Testis (tissue), 2 donors: Measurements from ENCODE around the gene INO80.

Experiments used
- POLR2A ChIP-seq: fragments of 450-650 bp; IDR thresholded peaks from one replicate; pipeline ENCODE4 v1.6.1; 2017; ENCODE audit warnings: antibody characterized with exemption, mild to moderate bottlenecking, moderate library complexity
- TF ChIP-seq, protein P1 (sequence below), 3 experiments: fragments of 450-650 bp in 2 of 3; fragments of 200-600 bp in 1 of 3; sonication (generic) in 1 of 3; IDR thresholded peaks; one replicate each; pipeline ENCODE4 v1.5.1; 2016 to 2019; ENCODE audit warnings: antibody characterized with exemption in 3 of 3, mild to moderate bottlenecking in 2 of 3, moderate library complexity in 1 of 3

DNA sequence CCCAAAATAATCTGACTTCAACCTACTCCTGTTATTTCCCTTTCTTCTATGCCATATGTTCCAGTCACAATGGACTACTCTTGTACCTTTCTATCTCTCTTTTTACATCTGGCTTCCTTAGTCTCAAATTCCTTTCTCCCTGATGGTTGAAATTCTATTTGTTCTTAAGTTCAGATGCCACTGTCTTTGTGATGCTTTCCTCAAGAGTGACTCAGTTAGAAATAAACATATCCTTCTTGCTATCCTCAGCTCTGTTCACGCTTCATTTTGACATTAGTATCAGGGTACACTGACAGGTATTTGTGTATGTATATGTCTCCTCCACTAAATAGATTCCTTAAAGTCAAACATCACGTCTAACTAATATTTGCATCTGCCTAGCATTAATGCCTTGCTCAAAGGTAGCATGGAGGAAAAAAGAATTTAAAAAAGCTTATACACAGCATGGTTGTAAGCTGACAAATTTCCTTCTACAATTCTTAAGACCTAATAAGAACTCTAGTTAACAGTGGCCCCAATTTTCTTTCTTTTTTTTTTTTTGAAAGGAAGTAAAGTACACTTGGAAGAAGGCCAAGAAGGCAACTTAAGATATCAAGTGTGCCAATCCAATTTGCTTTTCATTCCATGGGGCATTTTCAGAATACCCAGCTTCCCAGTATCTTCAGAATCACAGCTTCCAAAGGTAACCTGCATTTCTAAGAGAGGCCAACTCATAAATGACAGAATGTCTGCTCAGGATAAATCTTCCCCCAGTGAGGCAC lies 104.8 kb downstream of the INO80 start:
- TF ChIP-seq, protein P1, sequence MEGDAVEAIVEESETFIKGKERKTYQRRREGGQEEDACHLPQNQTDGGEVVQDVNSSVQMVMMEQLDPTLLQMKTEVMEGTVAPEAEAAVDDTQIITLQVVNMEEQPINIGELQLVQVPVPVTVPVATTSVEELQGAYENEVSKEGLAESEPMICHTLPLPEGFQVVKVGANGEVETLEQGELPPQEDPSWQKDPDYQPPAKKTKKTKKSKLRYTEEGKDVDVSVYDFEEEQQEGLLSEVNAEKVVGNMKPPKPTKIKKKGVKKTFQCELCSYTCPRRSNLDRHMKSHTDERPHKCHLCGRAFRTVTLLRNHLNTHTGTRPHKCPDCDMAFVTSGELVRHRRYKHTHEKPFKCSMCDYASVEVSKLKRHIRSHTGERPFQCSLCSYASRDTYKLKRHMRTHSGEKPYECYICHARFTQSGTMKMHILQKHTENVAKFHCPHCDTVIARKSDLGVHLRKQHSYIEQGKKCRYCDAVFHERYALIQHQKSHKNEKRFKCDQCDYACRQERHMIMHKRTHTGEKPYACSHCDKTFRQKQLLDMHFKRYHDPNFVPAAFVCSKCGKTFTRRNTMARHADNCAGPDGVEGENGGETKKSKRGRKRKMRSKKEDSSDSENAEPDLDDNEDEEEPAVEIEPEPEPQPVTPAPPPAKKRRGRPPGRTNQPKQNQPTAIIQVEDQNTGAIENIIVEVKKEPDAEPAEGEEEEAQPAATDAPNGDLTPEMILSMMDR (IDR thresholded peaks at IDR 0.05): no peak
- no peak for TF ChIP-seq POLR2A
